ENCODE data around the gene GDF9. TPM values are rescaled to one million over a fixed set of nuclear protein-coding genes. Genes with fewer than 3 reads are reported as not detected.

The GDF9 gene
- total and polyA plus RNA-seq, 2 experiments from 2014 or later = 0.11 to 0.14 TPM

DNA sequence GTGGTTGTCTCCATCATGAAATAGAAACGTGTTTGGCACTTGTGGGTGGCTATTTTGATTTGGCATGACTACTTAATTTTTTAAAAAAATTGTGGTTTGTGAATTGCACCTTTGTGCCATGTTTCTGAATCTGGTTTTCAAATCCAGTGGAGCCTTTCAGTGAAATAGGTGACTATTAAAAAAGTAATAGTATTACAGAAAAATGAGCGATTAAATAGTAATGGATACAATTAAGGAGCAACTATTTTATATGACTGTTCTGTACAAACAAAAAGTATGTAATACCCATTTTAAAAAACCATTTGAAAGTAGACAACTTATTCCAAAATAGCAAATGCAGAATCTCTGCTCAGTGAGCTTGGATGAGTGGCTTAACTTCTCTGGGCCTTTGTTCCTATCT is 50.2 kb downstream of the GDF9 start:
- peaks cover 43% of the 10 kb centered on the region for H3K27me3 Mint-ChIP-seq (ENCODE audit: insufficient read depth, low read depth, poor library complexity)
- Histone ChIP-seq H3K9me2 (ENCODE audit: insufficient read depth) (no peaks in the 10 kb centered on the region), H3K4me1 (ENCODE audit: insufficient read depth) (peaks cover 17% of the 10 kb centered on the region; the same call in 1 of the 2 replicates), H3K27me3 (ENCODE audit: insufficient read depth) (peaks cover 82% of the 10 kb centered on the region), H3K4me3 (no peak overlapping the region), H3K36me3 (ENCODE audit: insufficient read depth) (no peaks in the 10 kb centered on the region), H3F3A (replicated peaks; ENCODE audit: low read depth) (0 out of 2 replicates have a peak, but pooled peaks cover 4% of the 10 kb centered on the region), H3K4me2 (no peak overlapping the region), H3K27ac (ENCODE audit: low read depth) (no peak overlapping the region), H2AFZ (no peak overlapping the region), H3K79me2 (replicated peaks; ENCODE audit: insufficient read depth) (no peaks in the 10 kb centered on the region), H4K20me1 (replicated peaks; ENCODE audit: insufficient read depth) (peaks cover 6% of the 10 kb centered on the region)
- H3K4me3 Mint-ChIP-seq = no peak overlapping the region
- no peak overlapping the region for H3K27ac Mint-ChIP-seq
- DNase-seq (ENCODE audit: low spot score) (no peak), ATAC-seq (no peak)
- H3K4me1 Mint-ChIP-seq = peaks cover 18% of the 10 kb centered on the region
- H3K9me3 Mint-ChIP-seq = peaks cover 3% of the 10 kb centered on the region; the same call in 1 of the 3 replicates
- TF ChIP-seq ZNF331 (CRISPR knock-in tag; IDR thresholded peaks at IDR 0.05; ENCODE audit: low read depth) = no peak
- no peak for TF ChIP-seq NANOG (IDR thresholded peaks at IDR 0.05; ENCODE audit: borderline replicate concordance)
- no peak for TF ChIP-seq STAT1 (IDR thresholded peaks at IDR 0.05; ENCODE audit: unreplicated experiment)
- TF ChIP-seq JUNB (IDR thresholded peaks at IDR 0.05; ENCODE audit: unreplicated experiment) = no peak
- TF ChIP-seq, protein P1, sequence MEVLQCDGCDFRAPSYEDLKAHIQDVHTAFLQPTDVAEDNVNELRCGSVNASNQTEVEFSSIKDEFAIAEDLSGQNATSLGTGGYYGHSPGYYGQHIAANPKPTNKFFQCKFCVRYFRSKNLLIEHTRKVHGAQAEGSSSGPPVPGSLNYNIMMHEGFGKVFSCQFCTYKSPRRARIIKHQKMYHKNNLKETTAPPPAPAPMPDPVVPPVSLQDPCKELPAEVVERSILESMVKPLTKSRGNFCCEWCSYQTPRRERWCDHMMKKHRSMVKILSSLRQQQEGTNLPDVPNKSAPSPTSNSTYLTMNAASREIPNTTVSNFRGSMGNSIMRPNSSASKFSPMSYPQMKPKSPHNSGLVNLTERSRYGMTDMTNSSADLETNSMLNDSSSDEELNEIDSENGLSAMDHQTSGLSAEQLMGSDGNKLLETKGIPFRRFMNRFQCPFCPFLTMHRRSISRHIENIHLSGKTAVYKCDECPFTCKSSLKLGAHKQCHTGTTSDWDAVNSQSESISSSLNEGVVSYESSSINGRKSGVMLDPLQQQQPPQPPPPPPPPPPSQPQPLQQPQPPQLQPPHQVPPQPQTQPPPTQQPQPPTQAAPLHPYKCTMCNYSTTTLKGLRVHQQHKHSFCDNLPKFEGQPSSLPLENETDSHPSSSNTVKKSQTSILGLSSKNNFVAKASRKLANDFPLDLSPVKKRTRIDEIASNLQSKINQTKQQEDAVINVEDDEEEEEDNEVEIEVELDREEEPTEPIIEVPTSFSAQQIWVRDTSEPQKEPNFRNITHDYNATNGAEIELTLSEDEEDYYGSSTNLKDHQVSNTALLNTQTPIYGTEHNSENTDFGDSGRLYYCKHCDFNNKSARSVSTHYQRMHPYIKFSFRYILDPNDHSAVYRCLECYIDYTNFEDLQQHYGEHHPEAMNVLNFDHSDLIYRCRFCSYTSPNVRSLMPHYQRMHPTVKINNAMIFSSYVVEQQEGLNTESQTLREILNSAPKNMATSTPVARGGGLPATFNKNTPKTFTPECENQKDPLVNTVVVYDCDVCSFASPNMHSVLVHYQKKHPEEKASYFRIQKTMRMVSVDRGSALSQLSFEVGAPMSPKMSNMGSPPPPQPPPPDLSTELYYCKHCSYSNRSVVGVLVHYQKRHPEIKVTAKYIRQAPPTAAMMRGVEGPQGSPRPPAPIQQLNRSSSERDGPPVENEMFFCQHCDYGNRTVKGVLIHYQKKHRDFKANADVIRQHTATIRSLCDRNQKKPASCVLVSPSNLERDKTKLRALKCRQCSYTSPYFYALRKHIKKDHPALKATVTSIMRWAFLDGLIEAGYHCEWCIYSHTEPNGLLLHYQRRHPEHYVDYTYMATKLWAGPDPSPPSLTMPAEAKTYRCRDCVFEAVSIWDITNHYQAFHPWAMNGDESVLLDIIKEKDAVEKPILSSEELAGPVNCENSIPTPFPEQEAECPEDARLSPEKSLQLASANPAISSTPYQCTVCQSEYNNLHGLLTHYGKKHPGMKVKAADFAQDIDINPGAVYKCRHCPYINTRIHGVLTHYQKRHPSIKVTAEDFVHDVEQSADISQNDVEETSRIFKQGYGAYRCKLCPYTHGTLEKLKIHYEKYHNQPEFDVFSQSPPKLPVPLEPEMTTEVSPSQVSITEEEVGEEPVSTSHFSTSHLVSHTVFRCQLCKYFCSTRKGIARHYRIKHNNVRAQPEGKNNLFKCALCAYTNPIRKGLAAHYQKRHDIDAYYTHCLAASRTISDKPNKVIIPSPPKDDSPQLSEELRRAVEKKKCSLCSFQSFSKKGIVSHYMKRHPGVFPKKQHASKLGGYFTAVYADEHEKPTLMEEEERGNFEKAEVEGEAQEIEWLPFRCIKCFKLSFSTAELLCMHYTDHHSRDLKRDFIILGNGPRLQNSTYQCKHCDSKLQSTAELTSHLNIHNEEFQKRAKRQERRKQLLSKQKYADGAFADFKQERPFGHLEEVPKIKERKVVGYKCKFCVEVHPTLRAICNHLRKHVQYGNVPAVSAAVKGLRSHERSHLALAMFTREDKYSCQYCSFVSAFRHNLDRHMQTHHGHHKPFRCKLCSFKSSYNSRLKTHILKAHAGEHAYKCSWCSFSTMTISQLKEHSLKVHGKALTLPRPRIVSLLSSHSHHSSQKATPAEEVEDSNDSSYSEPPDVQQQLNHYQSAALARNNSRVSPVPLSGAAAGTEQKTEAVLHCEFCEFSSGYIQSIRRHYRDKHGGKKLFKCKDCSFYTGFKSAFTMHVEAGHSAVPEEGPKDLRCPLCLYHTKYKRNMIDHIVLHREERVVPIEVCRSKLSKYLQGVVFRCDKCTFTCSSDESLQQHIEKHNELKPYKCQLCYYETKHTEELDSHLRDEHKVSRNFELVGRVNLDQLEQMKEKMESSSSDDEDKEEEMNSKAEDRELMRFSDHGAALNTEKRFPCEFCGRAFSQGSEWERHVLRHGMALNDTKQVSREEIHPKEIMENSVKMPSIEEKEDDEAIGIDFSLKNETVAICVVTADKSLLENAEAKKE (CRISPR knock-in tag; IDR thresholded peaks at IDR 0.05) = no peak
- TF ChIP-seq, protein P2, sequence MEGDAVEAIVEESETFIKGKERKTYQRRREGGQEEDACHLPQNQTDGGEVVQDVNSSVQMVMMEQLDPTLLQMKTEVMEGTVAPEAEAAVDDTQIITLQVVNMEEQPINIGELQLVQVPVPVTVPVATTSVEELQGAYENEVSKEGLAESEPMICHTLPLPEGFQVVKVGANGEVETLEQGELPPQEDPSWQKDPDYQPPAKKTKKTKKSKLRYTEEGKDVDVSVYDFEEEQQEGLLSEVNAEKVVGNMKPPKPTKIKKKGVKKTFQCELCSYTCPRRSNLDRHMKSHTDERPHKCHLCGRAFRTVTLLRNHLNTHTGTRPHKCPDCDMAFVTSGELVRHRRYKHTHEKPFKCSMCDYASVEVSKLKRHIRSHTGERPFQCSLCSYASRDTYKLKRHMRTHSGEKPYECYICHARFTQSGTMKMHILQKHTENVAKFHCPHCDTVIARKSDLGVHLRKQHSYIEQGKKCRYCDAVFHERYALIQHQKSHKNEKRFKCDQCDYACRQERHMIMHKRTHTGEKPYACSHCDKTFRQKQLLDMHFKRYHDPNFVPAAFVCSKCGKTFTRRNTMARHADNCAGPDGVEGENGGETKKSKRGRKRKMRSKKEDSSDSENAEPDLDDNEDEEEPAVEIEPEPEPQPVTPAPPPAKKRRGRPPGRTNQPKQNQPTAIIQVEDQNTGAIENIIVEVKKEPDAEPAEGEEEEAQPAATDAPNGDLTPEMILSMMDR (conservative IDR thresholded peaks at IDR 0.05; ENCODE audit: low read depth in 2 of 2) = no peak
- TF ChIP-seq EZH2phosphoT487 (IDR thresholded peaks at IDR 0.05; ENCODE audit: unreplicated experiment) = no peak
- TF ChIP-seq ZNF114 (CRISPR knock-in tag; IDR thresholded peaks at IDR 0.05) = no peak
- no peak for TF ChIP-seq POLR2AphosphoS5 (IDR thresholded peaks at IDR 0.05; ENCODE audit: low read depth)
- TF ChIP-seq EZH2 (IDR thresholded peaks at IDR 0.05; ENCODE audit: low read depth, unreplicated experiment) = no peak
- TF ChIP-seq, protein P3, sequence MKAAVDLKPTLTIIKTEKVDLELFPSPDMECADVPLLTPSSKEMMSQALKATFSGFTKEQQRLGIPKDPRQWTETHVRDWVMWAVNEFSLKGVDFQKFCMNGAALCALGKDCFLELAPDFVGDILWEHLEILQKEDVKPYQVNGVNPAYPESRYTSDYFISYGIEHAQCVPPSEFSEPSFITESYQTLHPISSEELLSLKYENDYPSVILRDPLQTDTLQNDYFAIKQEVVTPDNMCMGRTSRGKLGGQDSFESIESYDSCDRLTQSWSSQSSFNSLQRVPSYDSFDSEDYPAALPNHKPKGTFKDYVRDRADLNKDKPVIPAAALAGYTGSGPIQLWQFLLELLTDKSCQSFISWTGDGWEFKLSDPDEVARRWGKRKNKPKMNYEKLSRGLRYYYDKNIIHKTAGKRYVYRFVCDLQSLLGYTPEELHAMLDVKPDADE (IDR thresholded peaks at IDR 0.05) = no peak
- no peak for TF ChIP-seq REST (IDR thresholded peaks at IDR 0.05; ENCODE audit: unreplicated experiment)
- no peak for TF ChIP-seq CREB1 (CRISPR knock-in tag; IDR thresholded peaks at IDR 0.05; ENCODE audit: low read depth)
- H3K36me3 Mint-ChIP-seq (ENCODE audit: low read depth) = peaks cover 3% of the 10 kb centered on the region; the same call in 1 of the 3 replicates
